ENCODE results near the gene AATF.

- TF ChIP-seq EZH2phosphoT487 (IDR thresholded peaks at IDR 0.05; ENCODE audit: insufficient read depth, low read depth) = 0 out of 2 replicates have a peak, but pooled peaks have one; percentile 23
- TF ChIP-seq EZH2 (IDR thresholded peaks at IDR 0.05; ENCODE audit: insufficient read depth, poor library complexity, severe bottlenecking) = no peak
Measured at GRCh38 chr17:36942019-36942599, 6.6 kb upstream of the AATF start.
